OCI-LY1 (cell line): Measurements from ENCODE around the gene SLC6A16.

Source experiments
- EZH2 ChIP-seq: fragments of 200-600 bp; sonication (generic), shearing (Covaris generic); IDR thresholded peaks from 2 replicates; pipeline ENCODE4 v1.8.0; 2017; ENCODE audit warnings: borderline replicate concordance, mixed run types, mild to moderate bottlenecking, antibody characterized with exemption, low read length, moderate library complexity, mixed read lengths
- TF ChIP-seq, protein P1 (sequence below): fragments of 200-600 bp; sonication (generic), shearing (Covaris generic); IDR thresholded peaks from 2 replicates; pipeline ENCODE4 v1.5.1; 2017; ENCODE audit warnings: mild to moderate bottlenecking, antibody characterized with exemption, low read length, moderate library complexity, mixed read lengths

DNA sequence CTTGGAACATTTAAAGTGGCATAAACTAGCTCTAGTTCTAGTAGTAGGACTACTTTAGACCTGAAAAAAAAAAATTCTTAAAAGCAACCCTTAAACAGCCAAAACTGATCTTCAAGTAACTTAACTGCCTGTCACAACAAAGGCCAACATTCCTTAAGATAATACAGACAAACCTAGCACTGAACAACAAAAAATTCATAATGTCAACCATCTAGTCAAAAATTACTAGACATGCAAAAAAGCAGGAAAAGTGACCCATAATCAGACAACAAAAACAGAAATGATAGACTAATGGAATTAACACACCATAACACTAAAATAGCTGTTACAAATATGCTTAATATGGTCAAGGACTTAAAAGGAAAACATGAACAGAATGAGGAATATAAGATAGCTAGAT, 6.7 kb downstream of the SLC6A16 start:
- TF ChIP-seq, protein P1, sequence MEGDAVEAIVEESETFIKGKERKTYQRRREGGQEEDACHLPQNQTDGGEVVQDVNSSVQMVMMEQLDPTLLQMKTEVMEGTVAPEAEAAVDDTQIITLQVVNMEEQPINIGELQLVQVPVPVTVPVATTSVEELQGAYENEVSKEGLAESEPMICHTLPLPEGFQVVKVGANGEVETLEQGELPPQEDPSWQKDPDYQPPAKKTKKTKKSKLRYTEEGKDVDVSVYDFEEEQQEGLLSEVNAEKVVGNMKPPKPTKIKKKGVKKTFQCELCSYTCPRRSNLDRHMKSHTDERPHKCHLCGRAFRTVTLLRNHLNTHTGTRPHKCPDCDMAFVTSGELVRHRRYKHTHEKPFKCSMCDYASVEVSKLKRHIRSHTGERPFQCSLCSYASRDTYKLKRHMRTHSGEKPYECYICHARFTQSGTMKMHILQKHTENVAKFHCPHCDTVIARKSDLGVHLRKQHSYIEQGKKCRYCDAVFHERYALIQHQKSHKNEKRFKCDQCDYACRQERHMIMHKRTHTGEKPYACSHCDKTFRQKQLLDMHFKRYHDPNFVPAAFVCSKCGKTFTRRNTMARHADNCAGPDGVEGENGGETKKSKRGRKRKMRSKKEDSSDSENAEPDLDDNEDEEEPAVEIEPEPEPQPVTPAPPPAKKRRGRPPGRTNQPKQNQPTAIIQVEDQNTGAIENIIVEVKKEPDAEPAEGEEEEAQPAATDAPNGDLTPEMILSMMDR, result no peak
- TF ChIP-seq EZH2, result no peak
